Spleen (tissue), 11 donors: ENCODE results near the gene DRC1. TPM values are rescaled to one million over a fixed set of nuclear protein-coding genes. Genes with fewer than 3 reads are reported as not detected.
A peak's percentile ranks its signal among the peaks of the same experiment; 100 is the strongest.

Experiments
- DNase-seq: peaks from one replicate; pipeline ENCODE4 v3.0.0-alpha.2; 2020
- H3K27ac ChIP-seq, 8 donors: fragments of 200-600 bp; sonication (generic) in 7 of 8; 1 replicate in 4 of 8; 2 replicates in 4 of 8; pipeline versions ENCODE4 v1.5.0 to v1.8.0; 2016 to 2021; ENCODE audit warnings: inconsistent platforms in 4 of 8, mild to moderate bottlenecking in 4 of 8, moderate library complexity in 1 of 8
- H3K27me3 ChIP-seq, 7 donors: fragments of 200-600 bp; sonication (generic) in 6 of 7; replicated peaks in 1 of 7; 1 replicate in 4 of 7; 2 replicates in 3 of 7; pipeline versions ENCODE4 v1.5.0 to v1.8.0; 2016 to 2021; ENCODE audit warnings: inconsistent platforms in 3 of 7, mild to moderate bottlenecking in 1 of 7
- H3K36me3 ChIP-seq, 6 donors: fragments of 200-600 bp; sonication (generic) in 5 of 6; 1 replicate in 4 of 6; 2 replicates in 2 of 6; pipeline versions ENCODE4 v1.5.0 to v1.8.0; 2016 to 2021; ENCODE audit warnings: inconsistent platforms in 2 of 6
- H3K4me1 ChIP-seq, 6 donors: fragments of 200-600 bp; sonication (generic) in 5 of 6; 1 replicate in 3 of 6; 2 replicates in 3 of 6; pipeline versions ENCODE4 v1.5.0 to v1.8.0; 2016 to 2021; ENCODE audit warnings: inconsistent platforms in 3 of 6
- H3K4me3 ChIP-seq, 8 donors: fragments of 200-600 bp; sonication (generic) in 7 of 8; 1 replicate in 4 of 8; 2 replicates in 4 of 8; pipeline versions ENCODE4 v1.5.0 to v1.8.0; 2016 to 2021; ENCODE audit warnings: inconsistent platforms in 4 of 8, mild to moderate bottlenecking in 4 of 8, moderate library complexity in 2 of 8
- H3K9me3 ChIP-seq, 8 donors: fragments of 200-600 bp; sonication (generic) in 7 of 8; 1 replicate in 4 of 8; 2 replicates in 4 of 8; pipeline versions ENCODE4 v1.5.0 to v1.8.0; 2016 to 2021; ENCODE audit warnings: inconsistent platforms in 4 of 8
- CTCF ChIP-seq, 11 experiments: fragments of 200-600 bp in 7 of 11; fragments of 450-650 bp in 4 of 11; sonication (generic) in 4 of 11; IDR thresholded peaks in 8 of 11; conservative IDR thresholded peaks in 3 of 11; 1 replicate in 7 of 11; 2 replicates in 4 of 11; pipeline versions ENCODE4 v1.4.0 to v1.8.0; 2016 to 2021; ENCODE audit warnings: antibody characterized with exemption in 11 of 11, inconsistent platforms in 4 of 11, mild to moderate bottlenecking in 1 of 11
- POLR2A ChIP-seq, 3 donors: fragments of 450-650 bp; IDR thresholded peaks; one replicate each; pipeline ENCODE4 v1.5.1; 2017; ENCODE audit warnings: antibody characterized with exemption in 3 of 3, mild to moderate bottlenecking in 1 of 3
- POLR2AphosphoS5 ChIP-seq, 3 donors: sonication (generic); formaldehyde crosslinking; IDR thresholded peaks; one replicate each; pipeline ENCODE4 v1.5.1; 2017; ENCODE audit warnings: antibody characterized with exemption in 3 of 3
- WGBS, 5 donors: extraction: QIAGEN DNeasy Blood & Tissue Kit in 3 of 5; methylation state at CpG; one replicate each; pipeline versions ENCODE4 v1.1.5 to v1.1.7; 2013 to 2018; 5-methylcytosine and 5-hydroxymethylcytosine counted together
- intact Hi-C: fragments of 100-400 bp; cut with DNase I; formaldehyde crosslinking; loops from one replicate; pipeline ENCODE4 v1.15.0; 2023; ENCODE audit warnings: low total_unique reads
- polyA plus RNA-seq, 3 donors: library from polyadenylated mRNA; stranded (reverse); fragments of 200-250 nt; gene quantifications; one replicate each; pipeline ENCODE4 v1.2.1, GENCODE V29; 2013
- total RNA-seq, 7 donors: library from RNA; depleted of rRNA in 3 of 7; stranded (reverse); fragments of >200 nt in 3 of 7; fragmentation: NEBNext Ultra II Directional in 4 of 7; extraction: Animal tissue kit (Norgen Biotek cat#: 25700) in 4 of 7; gene quantifications; one replicate each; pipeline versions ENCODE4 v1.1.0 to v1.2.1, GENCODE V29; 2016 to 2021
- donor health status: healthy with polysubstance abuse.
- donor health status: DM: no; HTN: no; CAD: no; lungs with moderate emphysema.
- donor health status: DM: no; HTN: no; CAD: no.
- donor health status: Bipolar disorder and iron deficiency.
- donor health status: healthy.
- donor health status: DM: no; HTN: no; CAD: no.
- donor health status: DM: yes; HTN: yes; CAD: no.

DRC1 gene
- total and polyA plus RNA-seq, 10 donors = 0.04 to 0.25 (median 0.23) TPM; not detected in 7

DNA sequence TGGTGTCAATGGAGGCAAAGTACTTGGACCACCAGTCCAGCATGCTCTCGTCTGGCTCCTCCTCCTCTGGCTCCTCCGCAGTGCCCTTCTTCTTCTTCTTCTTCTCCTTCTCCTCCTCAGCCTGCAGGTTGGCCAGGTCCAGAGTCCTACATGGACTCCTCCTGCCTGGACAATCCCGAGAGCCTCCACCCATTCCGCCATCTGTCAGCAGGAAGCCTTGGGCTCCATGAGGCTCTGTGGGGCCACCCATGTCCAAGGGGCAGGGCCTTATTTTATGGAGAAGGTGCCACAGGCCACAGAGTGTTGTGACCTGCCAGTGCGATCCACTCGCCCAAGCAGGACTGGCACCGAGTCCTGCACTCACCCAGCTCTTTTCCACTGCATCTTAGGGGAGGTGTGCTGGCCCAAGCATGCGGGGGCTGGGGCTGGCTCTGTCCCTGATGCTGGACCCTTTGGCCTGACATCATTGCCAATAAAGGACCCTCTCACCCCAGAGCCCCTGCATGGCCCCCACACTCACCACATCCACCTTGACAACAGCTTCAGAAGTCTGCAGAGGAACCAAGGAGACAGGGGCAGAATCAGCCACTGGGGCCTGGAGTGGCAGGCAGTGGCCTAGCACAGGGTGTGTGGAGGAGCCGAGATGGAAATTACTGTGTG, 69.0 kb downstream of the DRC1 start:
- H3K9me3 ChIP-seq = peaks cover 3 to 20% (median 15%) of the 10 kb centered on the region in 8 donors

DNA sequence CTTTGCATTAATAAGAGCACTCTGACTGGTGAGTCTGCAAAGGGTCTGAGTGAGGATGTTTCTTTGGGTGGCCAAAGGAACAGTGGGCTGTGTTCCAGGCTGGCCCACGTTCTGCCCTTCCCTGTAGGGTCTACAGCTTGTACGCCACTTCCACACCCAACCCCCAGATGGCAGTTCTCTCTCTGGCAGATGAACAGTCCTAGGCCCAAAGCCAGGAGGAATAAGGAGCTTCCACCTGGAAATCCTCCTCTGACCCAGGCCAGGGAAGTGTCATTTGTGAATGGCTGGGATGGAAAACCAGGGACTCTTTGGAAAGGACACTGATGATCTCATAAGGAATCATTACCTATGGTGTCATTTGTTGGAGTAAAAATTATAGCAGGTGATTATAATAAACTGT, 69.6 kb downstream of the DRC1 start:
- peaks cover 3 to 20% (median 15%) of the 10 kb centered on the region in 8 donors for H3K9me3 ChIP-seq
- DNase-seq = peak; percentile 46
- WGBS, 5 donors = 51 to 83% (median 60%) methylated on average over 2 of the region's 2 CpGs
- H3K36me3 ChIP-seq = no peaks in the 10 kb centered on the region
- TF ChIP-seq CTCF (IDR thresholded peaks at IDR 0.05 in 8 of 11, conservative IDR thresholded peaks at IDR 0.05 in 3 of 11) (no peak), POLR2AphosphoS5 (IDR thresholded peaks at IDR 0.05) (no peak), POLR2A (IDR thresholded peaks at IDR 0.05) (no peak)
- intact Hi-C loops = no loop called here
- no peaks in the 10 kb centered on the region for H3K4me1 ChIP-seq
- no peak overlapping the region for H3K27ac ChIP-seq
- H3K27me3 ChIP-seq = peaks cover 0 to 5% (median 0%) of the 10 kb centered on the region in 7 donors
- H3K4me3 ChIP-seq = no peak overlapping the region

More for the DNA sequence above, 69.0 kb downstream of the DRC1 start:
- H3K4me3 ChIP-seq = no peak overlapping the region
- no peak overlapping the region for H3K27ac ChIP-seq
- TF ChIP-seq CTCF (IDR thresholded peaks at IDR 0.05 in 8 of 11, conservative IDR thresholded peaks at IDR 0.05 in 3 of 11) (no peak), POLR2AphosphoS5 (IDR thresholded peaks at IDR 0.05) (no peak), POLR2A (IDR thresholded peaks at IDR 0.05) (no peak)
- H3K4me1 ChIP-seq = no peaks in the 10 kb centered on the region
- DNase-seq = peak; percentile 61
- H3K27me3 ChIP-seq = peaks cover 0 to 4% (median 0%) of the 10 kb centered on the region in 7 donors
- intact Hi-C loops = no loop called here
- no peaks in the 10 kb centered on the region for H3K36me3 ChIP-seq
- 90 to 98% (median 93%) methylated on average over 6 to 9 of the region's 9 CpGs for WGBS, 5 donors

- H3K9me3 ChIP-seq = peaks cover 3 to 20% (median 15%) of the 10 kb centered on the region in 8 donors
- no peak overlapping the region for H3K4me3 ChIP-seq
- WGBS, 5 donors = 86 to 92% (median 87%) methylated on average over 25 of the region's 25 CpGs
- DNase-seq = peak; percentile 49
- intact Hi-C loops = no loop called here
- no peak for TF ChIP-seq POLR2AphosphoS5 (IDR thresholded peaks at IDR 0.05)
- TF ChIP-seq CTCF (IDR thresholded peaks at IDR 0.05 in 8 of 11, conservative IDR thresholded peaks at IDR 0.05 in 3 of 11) = no peak
- TF ChIP-seq POLR2A (IDR thresholded peaks at IDR 0.05) = no peak
- peaks cover 0 to 10% (median 0%) of the 10 kb centered on the region in 7 donors for H3K27me3 ChIP-seq
- H3K36me3 ChIP-seq = no peaks in the 10 kb centered on the region
- no peak overlapping the region for H3K27ac ChIP-seq
- H3K4me1 ChIP-seq = peaks cover 0 to 2% (median 0%) of the 10 kb centered on the region in 6 donors
These were observed 70.3 kb downstream of the DRC1 start for GRCh38 chr2:26471766-26472706.
